ENCODE measurements around the gene ELOVL5.

DNA sequence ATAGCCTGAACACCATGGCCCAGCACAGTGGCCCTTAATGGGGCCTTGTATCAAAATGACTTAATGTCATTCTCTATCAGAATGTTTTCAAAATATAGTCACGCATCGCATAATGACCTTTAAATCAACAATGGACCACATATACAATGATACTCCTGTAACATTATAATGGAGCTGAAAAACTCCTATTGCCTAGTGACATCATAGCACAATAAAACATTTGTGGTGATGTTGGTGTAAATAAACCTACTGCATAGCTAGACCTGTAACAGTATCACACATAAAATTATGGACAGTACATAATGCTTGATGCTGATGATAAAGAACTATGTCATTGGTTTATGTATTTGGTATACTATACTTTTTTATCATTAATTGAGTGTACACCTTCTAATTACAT, 9.3 kb downstream of the ELOVL5 start:
- TF ChIP-seq POLR2AphosphoS5 (IDR thresholded peaks at IDR 0.05) (no peak), CTCF (IDR thresholded peaks at IDR 0.05 in 8 of 11, conservative IDR thresholded peaks at IDR 0.05 in 3 of 11) (no peak), POLR2A (IDR thresholded peaks at IDR 0.05) (no peak)

Measured in spleen (tissue), 7 donors.